Measurements from ENCODE around the gene CBLB.

CBLB gene

GRCh38 chr3:105613120-105613519 lies 255.7 kb downstream of the CBLB start:
- H3K9ac ChIP-seq (ENCODE audit: low read length), result no peak overlapping the region
- no peak overlapping the region for H3K4me3 ChIP-seq (ENCODE audit: low read length)
- H3K4me1 ChIP-seq (ENCODE audit: control insufficient read depth, insufficient read depth, low read length), result peaks cover 19% of the 10 kb centered on the region
- H3K27me3 ChIP-seq (replicated peaks; ENCODE audit: control insufficient read depth, insufficient read depth, low read length), result no peaks in the 10 kb centered on the region
- no peaks in the 10 kb centered on the region for H3K9me3 ChIP-seq (ENCODE audit: control insufficient read depth, low read length)
- H3K36me3 ChIP-seq (ENCODE audit: control insufficient read depth, insufficient read depth, low read length, severe bottlenecking), result no peaks in the 10 kb centered on the region
- no peak for DNase-seq (ENCODE audit: low read depth)

GRCh38 chr3:105611304-105612192 lies 257.3 kb downstream of the CBLB start:
- H3K4me1 ChIP-seq (ENCODE audit: control insufficient read depth, insufficient read depth, low read length), result peaks cover 19% of the 10 kb centered on the region
- no peak overlapping the region for H3K4me3 ChIP-seq (ENCODE audit: low read length)
- no peak overlapping the region for H3K9ac ChIP-seq (ENCODE audit: low read length)
- no peak for DNase-seq (ENCODE audit: low read depth)
- no peaks in the 10 kb centered on the region for H3K9me3 ChIP-seq (ENCODE audit: control insufficient read depth, low read length)
- H3K27me3 ChIP-seq (replicated peaks; ENCODE audit: control insufficient read depth, insufficient read depth, low read length), result no peaks in the 10 kb centered on the region
- no peaks in the 10 kb centered on the region for H3K36me3 ChIP-seq (ENCODE audit: control insufficient read depth, insufficient read depth, low read length, severe bottlenecking)

- DNase-seq (ENCODE audit: low read depth), result no peak
- no peaks in the 10 kb centered on the region for H3K36me3 ChIP-seq (ENCODE audit: control insufficient read depth, insufficient read depth, low read length, severe bottlenecking)
Measured at GRCh38 chr3:105610473-105610872, 258.3 kb downstream of the CBLB start.

GRCh38 chr3:105608623-105609022 lies 260.2 kb downstream of the CBLB start:
- Histone ChIP-seq H3K9me3 (ENCODE audit: control insufficient read depth, low read length) (no peaks in the 10 kb centered on the region), H3K27me3 (replicated peaks; ENCODE audit: control insufficient read depth, insufficient read depth, low read length) (no peaks in the 10 kb centered on the region), H3K9ac (ENCODE audit: low read length) (no peak overlapping the region), H3K4me3 (ENCODE audit: low read length) (no peak overlapping the region), H3K36me3 (ENCODE audit: control insufficient read depth, insufficient read depth, low read length, severe bottlenecking) (no peaks in the 10 kb centered on the region), H3K4me1 (ENCODE audit: control insufficient read depth, insufficient read depth, low read length) (peaks cover 13% of the 10 kb centered on the region)
- DNase-seq (ENCODE audit: low read depth), result no peak

More at GRCh38 chr3:105610473-105610872, 258.3 kb downstream of the CBLB start:
- Histone ChIP-seq H3K4me1 (ENCODE audit: control insufficient read depth, insufficient read depth, low read length) (peaks cover 19% of the 10 kb centered on the region), H3K4me3 (ENCODE audit: low read length) (no peak overlapping the region), H3K9ac (ENCODE audit: low read length) (no peak overlapping the region), H3K9me3 (ENCODE audit: control insufficient read depth, low read length) (no peaks in the 10 kb centered on the region), H3K27me3 (replicated peaks; ENCODE audit: control insufficient read depth, insufficient read depth, low read length) (no peaks in the 10 kb centered on the region)

- Histone ChIP-seq H3K4me3 (ENCODE audit: low read length) (no peak overlapping the region), H3K36me3 (ENCODE audit: control insufficient read depth, insufficient read depth, low read length, severe bottlenecking) (no peaks in the 10 kb centered on the region), H3K9me3 (ENCODE audit: control insufficient read depth, low read length) (no peaks in the 10 kb centered on the region), H3K4me1 (ENCODE audit: control insufficient read depth, insufficient read depth, low read length) (peaks cover 3% of the 10 kb centered on the region), H3K9ac (ENCODE audit: low read length) (no peak overlapping the region), H3K27me3 (replicated peaks; ENCODE audit: control insufficient read depth, insufficient read depth, low read length) (no peaks in the 10 kb centered on the region)
- peak; percentile 45 for DNase-seq (ENCODE audit: low read depth)
Measured at GRCh38 chr3:105606016-105606415, 262.8 kb downstream of the CBLB start.

All from adipocyte (in vitro differentiated cells).